ENCODE measurements around the gene MAP3K13.

GRCh38 chr3:185537369-185537970 lies 174.5 kb downstream of the MAP3K13 start:
- TF ChIP-seq CTCF (IDR thresholded peaks at IDR 0.05) (no peak), POLR2A (IDR thresholded peaks at IDR 0.05) (no peak)

All from testis (tissue), 2 donors.